ENCODE data around the gene WDR70. TPM values are rescaled to one million over a fixed set of nuclear protein-coding genes. Genes with fewer than 3 reads are reported as not detected.

Gene WDR70
- total RNA-seq, 4 donors from 2014 or later, result 18.9 to 106 (median 34.9) TPM

- Histone ChIP-seq H3K36me3 (no peaks in the 10 kb centered on the region), H3K9me3 (no peaks in the 10 kb centered on the region), H3K4me3 (no peak overlapping the region), H3K27me3 (no peaks in the 10 kb centered on the region), H3K4me1 (peaks cover 0 to 12% (median 0%) of the 10 kb centered on the region in 4 donors), H3K27ac (no peak overlapping the region)
- no peak for DNase-seq
- TF ChIP-seq CTCF (IDR thresholded peaks at IDR 0.05) (no peak), POLR2A (IDR thresholded peaks at IDR 0.05) (no peak)
These were observed 333.6 kb downstream of the WDR70 start for GRCh38 chr5:37712750-37713149.

- Histone ChIP-seq H3K4me3 (no peak overlapping the region), H3K36me3 (no peaks in the 10 kb centered on the region), H3K27ac (no peak overlapping the region), H3K27me3 (no peaks in the 10 kb centered on the region), H3K4me1 (peaks cover 0 to 22% (median 0%) of the 10 kb centered on the region in 4 donors), H3K9me3 (no peaks in the 10 kb centered on the region)
- DNase-seq, result no peak
- TF ChIP-seq POLR2A (IDR thresholded peaks at IDR 0.05) (no peak), CTCF (IDR thresholded peaks at IDR 0.05) (no peak)
These were observed 335.6 kb downstream of the WDR70 start for GRCh38 chr5:37714756-37715155.

GRCh38 chr5:37715361-37715760 is 336.2 kb downstream of the WDR70 start:
- Histone ChIP-seq H3K27me3 (no peaks in the 10 kb centered on the region), H3K4me1 (peaks cover 0 to 22% (median 0%) of the 10 kb centered on the region in 4 donors), H3K36me3 (no peaks in the 10 kb centered on the region), H3K9me3 (no peaks in the 10 kb centered on the region), H3K27ac (no peak overlapping the region), H3K4me3 (no peak overlapping the region)
- TF ChIP-seq CTCF (IDR thresholded peaks at IDR 0.05) (no peak), POLR2A (IDR thresholded peaks at IDR 0.05) (no peak)
- no peak for DNase-seq

GRCh38 chr5:37715992-37716391 is 336.9 kb downstream of the WDR70 start:
- DNase-seq, result no peak
- H3K9me3 ChIP-seq, result no peaks in the 10 kb centered on the region
- H3K4me1 ChIP-seq, result peaks cover 0 to 22% (median 0%) of the 10 kb centered on the region in 4 donors
- no peaks in the 10 kb centered on the region for H3K36me3 ChIP-seq
- no peaks in the 10 kb centered on the region for H3K27me3 ChIP-seq
- TF ChIP-seq POLR2A (IDR thresholded peaks at IDR 0.05), result no peak
- no peak for TF ChIP-seq CTCF (IDR thresholded peaks at IDR 0.05)
- H3K4me3 ChIP-seq, result no peak overlapping the region
- H3K27ac ChIP-seq, result no peak overlapping the region

GRCh38 chr5:37716405-37716804 is 337.3 kb downstream of the WDR70 start:
- no peaks in the 10 kb centered on the region for H3K9me3 ChIP-seq
- no peak for DNase-seq
- no peaks in the 10 kb centered on the region for H3K36me3 ChIP-seq
- H3K4me1 ChIP-seq, result peaks cover 0 to 22% (median 0%) of the 10 kb centered on the region in 4 donors
- no peak for TF ChIP-seq POLR2A (IDR thresholded peaks at IDR 0.05)
- no peak for TF ChIP-seq CTCF (IDR thresholded peaks at IDR 0.05)
- H3K27ac ChIP-seq, result no peak overlapping the region
- no peak overlapping the region for H3K4me3 ChIP-seq
- H3K27me3 ChIP-seq, result no peaks in the 10 kb centered on the region

GRCh38 chr5:37717276-37717612 is 338.1 kb downstream of the WDR70 start:
- H3K36me3 ChIP-seq, result no peaks in the 10 kb centered on the region
- H3K27ac ChIP-seq, result peak overlapping the region in 2 of 4 donors; percentile 17 to 46
- H3K9me3 ChIP-seq, result no peaks in the 10 kb centered on the region
- no peak for TF ChIP-seq CTCF (IDR thresholded peaks at IDR 0.05)
- TF ChIP-seq POLR2A (IDR thresholded peaks at IDR 0.05), result no peak
- no peak overlapping the region for H3K4me3 ChIP-seq
- H3K27me3 ChIP-seq, result no peaks in the 10 kb centered on the region
- H3K4me1 ChIP-seq, result peaks cover 0 to 22% (median 0%) of the 10 kb centered on the region in 4 donors
- no peak for DNase-seq

Measured in Peyer's patch (tissue), 4 donors.